Measurements from ENCODE around the gene DLG2. TPM values are rescaled to one million over a fixed set of nuclear protein-coding genes. Genes with fewer than 3 reads are reported as not detected.

The DLG2 gene
- total and polyA plus RNA-seq, 9 of the 15 experiments (the other 6 are each of a cell fraction or from before 2014, with no cell fraction given) = 0.52 to 1.6 (median 0.95) TPM

DNA sequence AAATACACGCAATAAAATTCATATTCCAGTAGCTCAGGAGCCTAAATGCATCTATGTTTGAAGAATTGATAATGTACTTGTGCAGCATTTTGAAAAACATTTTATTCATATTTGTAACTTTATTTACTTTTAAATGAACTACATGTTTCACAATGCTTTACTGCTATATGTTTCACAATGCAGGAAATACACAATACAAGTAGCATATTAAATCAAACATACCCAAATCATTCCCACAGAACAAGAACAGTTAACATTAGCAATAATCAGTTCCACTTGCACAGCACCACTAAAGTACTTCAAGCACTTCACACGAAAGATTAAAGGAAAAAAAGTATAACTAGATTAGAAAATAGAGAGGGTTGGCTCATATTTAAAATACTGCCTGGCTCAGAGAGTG, 1997.4 kb downstream of the DLG2 start (continued):
- TF ChIP-seq, protein P1, sequence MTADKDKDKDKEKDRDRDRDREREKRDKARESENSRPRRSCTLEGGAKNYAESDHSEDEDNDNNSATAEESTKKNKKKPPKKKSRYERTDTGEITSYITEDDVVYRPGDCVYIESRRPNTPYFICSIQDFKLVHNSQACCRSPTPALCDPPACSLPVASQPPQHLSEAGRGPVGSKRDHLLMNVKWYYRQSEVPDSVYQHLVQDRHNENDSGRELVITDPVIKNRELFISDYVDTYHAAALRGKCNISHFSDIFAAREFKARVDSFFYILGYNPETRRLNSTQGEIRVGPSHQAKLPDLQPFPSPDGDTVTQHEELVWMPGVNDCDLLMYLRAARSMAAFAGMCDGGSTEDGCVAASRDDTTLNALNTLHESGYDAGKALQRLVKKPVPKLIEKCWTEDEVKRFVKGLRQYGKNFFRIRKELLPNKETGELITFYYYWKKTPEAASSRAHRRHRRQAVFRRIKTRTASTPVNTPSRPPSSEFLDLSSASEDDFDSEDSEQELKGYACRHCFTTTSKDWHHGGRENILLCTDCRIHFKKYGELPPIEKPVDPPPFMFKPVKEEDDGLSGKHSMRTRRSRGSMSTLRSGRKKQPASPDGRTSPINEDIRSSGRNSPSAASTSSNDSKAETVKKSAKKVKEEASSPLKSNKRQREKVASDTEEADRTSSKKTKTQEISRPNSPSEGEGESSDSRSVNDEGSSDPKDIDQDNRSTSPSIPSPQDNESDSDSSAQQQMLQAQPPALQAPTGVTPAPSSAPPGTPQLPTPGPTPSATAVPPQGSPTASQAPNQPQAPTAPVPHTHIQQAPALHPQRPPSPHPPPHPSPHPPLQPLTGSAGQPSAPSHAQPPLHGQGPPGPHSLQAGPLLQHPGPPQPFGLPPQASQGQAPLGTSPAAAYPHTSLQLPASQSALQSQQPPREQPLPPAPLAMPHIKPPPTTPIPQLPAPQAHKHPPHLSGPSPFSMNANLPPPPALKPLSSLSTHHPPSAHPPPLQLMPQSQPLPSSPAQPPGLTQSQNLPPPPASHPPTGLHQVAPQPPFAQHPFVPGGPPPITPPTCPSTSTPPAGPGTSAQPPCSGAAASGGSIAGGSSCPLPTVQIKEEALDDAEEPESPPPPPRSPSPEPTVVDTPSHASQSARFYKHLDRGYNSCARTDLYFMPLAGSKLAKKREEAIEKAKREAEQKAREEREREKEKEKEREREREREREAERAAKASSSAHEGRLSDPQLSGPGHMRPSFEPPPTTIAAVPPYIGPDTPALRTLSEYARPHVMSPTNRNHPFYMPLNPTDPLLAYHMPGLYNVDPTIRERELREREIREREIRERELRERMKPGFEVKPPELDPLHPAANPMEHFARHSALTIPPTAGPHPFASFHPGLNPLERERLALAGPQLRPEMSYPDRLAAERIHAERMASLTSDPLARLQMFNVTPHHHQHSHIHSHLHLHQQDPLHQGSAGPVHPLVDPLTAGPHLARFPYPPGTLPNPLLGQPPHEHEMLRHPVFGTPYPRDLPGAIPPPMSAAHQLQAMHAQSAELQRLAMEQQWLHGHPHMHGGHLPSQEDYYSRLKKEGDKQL (CRISPR knock-in tag; IDR thresholded peaks at IDR 0.05; ENCODE audit: borderline replicate concordance) = no peak
- TF ChIP-seq CREB1 (IDR thresholded peaks at IDR 0.05) = no peak
- no peak for TF ChIP-seq CREB1 (CRISPR knock-in tag; IDR thresholded peaks at IDR 0.05)
- no peak for TF ChIP-seq LCOR (CRISPR knock-in tag; IDR thresholded peaks at IDR 0.05)
- TF ChIP-seq, protein P2, sequence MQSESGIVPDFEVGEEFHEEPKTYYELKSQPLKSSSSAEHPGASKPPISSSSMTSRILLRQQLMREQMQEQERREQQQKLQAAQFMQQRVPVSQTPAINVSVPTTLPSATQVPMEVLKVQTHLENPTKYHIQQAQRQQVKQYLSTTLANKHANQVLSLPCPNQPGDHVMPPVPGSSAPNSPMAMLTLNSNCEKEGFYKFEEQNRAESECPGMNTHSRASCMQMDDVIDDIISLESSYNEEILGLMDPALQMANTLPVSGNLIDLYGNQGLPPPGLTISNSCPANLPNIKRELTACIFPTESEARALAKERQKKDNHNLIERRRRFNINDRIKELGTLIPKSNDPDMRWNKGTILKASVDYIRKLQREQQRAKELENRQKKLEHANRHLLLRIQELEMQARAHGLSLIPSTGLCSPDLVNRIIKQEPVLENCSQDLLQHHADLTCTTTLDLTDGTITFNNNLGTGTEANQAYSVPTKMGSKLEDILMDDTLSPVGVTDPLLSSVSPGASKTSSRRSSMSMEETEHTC (IDR thresholded peaks at IDR 0.05) = no peak
- TF ChIP-seq DACH1 (IDR thresholded peaks at IDR 0.05; ENCODE audit: partially characterized antibody) = no peak
- TF ChIP-seq RB1 (IDR thresholded peaks at IDR 0.05; ENCODE audit: low read depth) = no peak
- TF ChIP-seq CBX3 (IDR thresholded peaks at IDR 0.05; ENCODE audit: borderline replicate concordance in 1 of 2, low read length in 2 of 2) = no peak

All from K562 (cell line).